HepG2 (cell line): ENCODE results near the gene ACSL3. TPM values are rescaled to one million over a fixed set of nuclear protein-coding genes. Genes with fewer than 3 reads are reported as not detected.
A peak's percentile ranks its signal among the peaks of the same experiment; 100 is the strongest.

Source experiments
- CBX5 ChIP-seq: sonication (generic); formaldehyde crosslinking; IDR thresholded peaks from 2 replicates; pipeline ENCODE4 v1.4.0; 2020; ENCODE audit warnings: missing genetic modification reagents, borderline replicate concordance
- CCDC6 ChIP-seq: sonication (generic); formaldehyde crosslinking; IDR thresholded peaks from 2 replicates; pipeline ENCODE4 v1.8.1; 2022; ENCODE audit warnings: mild to moderate bottlenecking, missing genetic modification reagents, moderate library complexity
- EHMT2 ChIP-seq: fragments of 200-600 bp; sonication (generic); IDR thresholded peaks from 2 replicates; pipeline ENCODE4 v1.7.0; 2017; ENCODE audit warnings: antibody characterized with exemption, low read depth, low read length, borderline replicate concordance
- FOSL2 ChIP-seq: sonication (generic); formaldehyde crosslinking; IDR thresholded peaks from 2 replicates; pipeline ENCODE4 v1.4.0; 2020; ENCODE audit warnings: missing genetic modification reagents
- JUNB ChIP-seq: sonication (generic); formaldehyde crosslinking; IDR thresholded peaks from 2 replicates; pipeline ENCODE4 v1.8.0; 2022; ENCODE audit warnings: missing genetic modification reagents, mild to moderate bottlenecking, borderline replicate concordance
- KLF11 ChIP-seq: IDR thresholded peaks from 2 replicates; pipeline ENCODE4 v1.6.1; 2016; ENCODE audit warnings: missing compliant biosample characterization
- KLF16 ChIP-seq, 2 experiments: sonication (generic) in 1 of 2; formaldehyde crosslinking in 1 of 2; IDR thresholded peaks; 2 replicates each; pipeline versions ENCODE4 v1.6.1 to v1.8.0; 2016 to 2023; ENCODE audit warnings: missing genetic modification reagents in 2 of 2, missing compliant biosample characterization in 1 of 2
- MBNL3 ChIP-seq: fragments of 250-450 bp; sonication (Bioruptor Pico); conservative IDR thresholded peaks from 2 replicates; pipeline ENCODE4 v1.8.0; 2022; ENCODE audit warnings: mild to moderate bottlenecking, inconsistent platforms
- MIXL1 ChIP-seq: IDR thresholded peaks from 2 replicates; pipeline ENCODE4 v1.6.1; 2016
- NFATC3 ChIP-seq: sonication (generic); formaldehyde crosslinking; IDR thresholded peaks from 2 replicates; pipeline ENCODE4 v1.5.1; 2020; ENCODE audit warnings: mild to moderate bottlenecking, missing genetic modification reagents
- NFIC ChIP-seq: IDR thresholded peaks from 2 replicates; pipeline ENCODE4 v1.6.1; 2012; ENCODE audit warnings: mild to moderate bottlenecking, low read length, inconsistent platforms
- NFKB2 ChIP-seq: sonication (generic); formaldehyde crosslinking; IDR thresholded peaks from 2 replicates; pipeline ENCODE4 v1.4.0; 2020; ENCODE audit warnings: missing genetic modification reagents, borderline replicate concordance
- RFXAP ChIP-seq: sonication (generic); formaldehyde crosslinking; IDR thresholded peaks from 2 replicates; pipeline ENCODE4 v1.4.0; 2020; ENCODE audit warnings: missing genetic modification reagents, borderline replicate concordance
- TGIF2 ChIP-seq: IDR thresholded peaks from 2 replicates; pipeline ENCODE4 v1.6.1; 2016; ENCODE audit warnings: control low read depth, missing compliant biosample characterization
- ZNF124 ChIP-seq: sonication (generic); formaldehyde crosslinking; IDR thresholded peaks from 2 replicates; pipeline ENCODE4 v1.4.0; 2020; ENCODE audit warnings: missing genetic modification reagents
- ZNF17 ChIP-seq: sonication (generic); formaldehyde crosslinking; IDR thresholded peaks from 2 replicates; pipeline ENCODE4 v1.5.0; 2020; ENCODE audit warnings: mild to moderate bottlenecking, missing genetic modification reagents
- ZNF232 ChIP-seq: sonication (generic); formaldehyde crosslinking; IDR thresholded peaks from 2 replicates; pipeline ENCODE4 v1.4.0; 2020; ENCODE audit warnings: missing genetic modification reagents, borderline replicate concordance
- ZNF383 ChIP-seq: sonication (generic); formaldehyde crosslinking; IDR thresholded peaks from 2 replicates; pipeline ENCODE4 v1.4.0; 2020; ENCODE audit warnings: missing genetic modification reagents, mild to moderate bottlenecking, borderline replicate concordance
- ZNF720 ChIP-seq: sonication (generic); formaldehyde crosslinking; IDR thresholded peaks from 2 replicates; pipeline ENCODE4 v1.4.0; 2020; ENCODE audit warnings: missing genetic modification reagents
- ZNF724P ChIP-seq: sonication (generic); formaldehyde crosslinking; IDR thresholded peaks from 2 replicates; pipeline ENCODE4 v1.8.0; 2022; ENCODE audit warnings: missing genetic modification reagents, borderline replicate concordance
- ZSCAN31 ChIP-seq: sonication (generic); formaldehyde crosslinking; IDR thresholded peaks from 2 replicates; pipeline ENCODE4 v1.5.0; 2020; ENCODE audit warnings: low read depth, mild to moderate bottlenecking, missing genetic modification reagents
- polyA plus RNA-seq, 8 experiments: library from polyadenylated mRNA; depleted of rRNA in 3 of 8; stranded (reverse) in 7 of 8; unstranded in 1 of 8; fragments of >200 nt; fragmentation: Illumina TruSeq in 4 of 8; extraction: Trizol in 4 of 8; gene quantifications; 2 replicates each; pipeline versions ENCODE4 v1.2.1 to v1.2.3, GENCODE V29; 2011 to 2016; ENCODE audit warnings: low read depth in 4 of 8, missing spikeins in 1 of 8, mixed read lengths in 1 of 8; ENCODE audit not compliant: insufficient read depth in 1 of 8
- total RNA-seq, 5 experiments: library from RNA; depleted of rRNA; stranded (reverse); fragments of >200 nt; fragmentation: Illumina TruSeq; extraction: Trizol; gene quantifications; 2 replicates each; pipeline ENCODE4 v1.2.3, GENCODE V29; 2016; ENCODE audit warnings: low read depth in 1 of 5
- TF ChIP-seq, protein P1 (sequence below): IDR thresholded peaks from 2 replicates; pipeline ENCODE4 v1.6.1; 2016
- TF ChIP-seq, protein P2 (sequence below): IDR thresholded peaks from 2 replicates; pipeline ENCODE4 v1.4.0; 2020; ENCODE audit warnings: mild to moderate bottlenecking, missing genetic modification reagents
- TF ChIP-seq, protein P3 (sequence below): sonication (generic); formaldehyde crosslinking; IDR thresholded peaks from 2 replicates; pipeline ENCODE4 v1.9.0; 2021; ENCODE audit warnings: missing genetic modification reagents, borderline replicate concordance
- TF ChIP-seq, protein P4 (sequence below): sonication (generic); formaldehyde crosslinking; IDR thresholded peaks from 2 replicates; pipeline ENCODE4 v1.9.0; 2021; ENCODE audit warnings: missing genetic modification reagents, mild to moderate bottlenecking, borderline replicate concordance

ACSL3 gene
- total and polyA plus RNA-seq, 2 of the 13 experiments (the other 11 are each of a cell fraction or from before 2014, with no cell fraction given), result 305 to 365 TPM

DNA sequence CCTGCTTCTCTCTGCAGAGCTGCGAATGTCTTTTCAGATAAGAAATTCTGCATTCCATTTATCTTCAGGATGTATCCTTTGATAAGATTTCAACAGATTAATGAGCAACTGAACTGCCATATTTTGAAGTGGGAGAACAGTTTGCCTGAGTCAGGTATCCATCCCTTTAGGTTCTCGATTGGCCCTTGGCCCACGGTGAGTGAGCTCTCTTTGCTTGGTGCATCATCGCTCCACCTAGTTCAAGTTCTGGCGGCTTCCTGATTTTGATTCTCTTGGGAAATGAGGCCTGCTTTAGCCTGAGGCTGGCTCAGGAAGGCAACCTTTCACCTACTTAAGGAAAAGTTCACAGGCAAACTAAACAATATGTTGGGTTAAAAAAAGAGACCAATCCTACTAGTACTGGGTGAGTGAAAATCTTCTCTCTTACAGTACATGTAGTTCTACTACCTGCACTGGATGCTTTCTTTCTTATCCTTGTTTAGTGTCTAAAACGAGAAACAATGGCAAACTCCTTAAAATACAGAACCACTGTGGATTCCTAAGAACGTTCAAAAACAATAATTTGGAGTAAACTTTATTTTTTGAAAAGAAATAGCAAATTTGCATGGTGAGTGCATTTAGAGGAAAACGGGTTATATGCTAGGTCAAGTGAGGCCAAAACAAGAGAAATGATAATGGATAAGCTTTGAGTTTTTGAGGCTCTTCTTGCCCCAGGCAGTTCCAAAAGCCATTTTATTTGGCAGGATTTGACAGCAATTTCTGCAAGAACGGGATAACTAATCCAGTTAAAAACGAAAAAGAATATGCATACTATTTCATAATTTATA, 837 bp upstream of the ACSL3 start (continued):
- TF ChIP-seq RFXAP (CRISPR knock-in tag) (no peak), NFATC3 (no peak), CCDC6 (CRISPR knock-in tag) (no peak; the same call in 1 of the 2 replicates), ZSCAN31 (CRISPR knock-in tag) (no peak), NFKB2 (CRISPR knock-in tag) (no peak), MIXL1 (CRISPR knock-in tag) (peak; percentile 39; the same call in 1 of the 2 replicates), ZNF720 (CRISPR knock-in tag) (no peak), NFIC (peak; percentile 21; the same call in 1 of the 2 replicates), ZNF124 (CRISPR knock-in tag) (peak; percentile 49; the same call in 1 of the 2 replicates), CBX5 (CRISPR knock-in tag) (no peak), ZNF724P (CRISPR knock-in tag) (no peak), ZNF17 (no peak), MBNL3 (CRISPR knock-in tag) (no peak), ZNF383 (CRISPR knock-in tag) (no peak), ZNF232 (no peak), EHMT2 (no peak), JUNB (no peak), TGIF2 (CRISPR knock-in tag) (no peak), KLF11 (CRISPR knock-in tag) (no peak), FOSL2 (peak; percentile 62), KLF16 (CRISPR knock-in tag; IDR thresholded peaks at IDR 0.05) (no peak)
- TF ChIP-seq, protein P1, sequence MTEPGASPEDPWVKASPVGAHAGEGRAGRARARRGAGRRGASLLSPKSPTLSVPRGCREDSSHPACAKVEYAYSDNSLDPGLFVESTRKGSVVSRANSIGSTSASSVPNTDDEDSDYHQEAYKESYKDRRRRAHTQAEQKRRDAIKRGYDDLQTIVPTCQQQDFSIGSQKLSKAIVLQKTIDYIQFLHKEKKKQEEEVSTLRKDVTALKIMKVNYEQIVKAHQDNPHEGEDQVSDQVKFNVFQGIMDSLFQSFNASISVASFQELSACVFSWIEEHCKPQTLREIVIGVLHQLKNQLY, result 0 out of 2 replicates have a peak, but pooled peaks have one; percentile 5
- TF ChIP-seq, protein P2, sequence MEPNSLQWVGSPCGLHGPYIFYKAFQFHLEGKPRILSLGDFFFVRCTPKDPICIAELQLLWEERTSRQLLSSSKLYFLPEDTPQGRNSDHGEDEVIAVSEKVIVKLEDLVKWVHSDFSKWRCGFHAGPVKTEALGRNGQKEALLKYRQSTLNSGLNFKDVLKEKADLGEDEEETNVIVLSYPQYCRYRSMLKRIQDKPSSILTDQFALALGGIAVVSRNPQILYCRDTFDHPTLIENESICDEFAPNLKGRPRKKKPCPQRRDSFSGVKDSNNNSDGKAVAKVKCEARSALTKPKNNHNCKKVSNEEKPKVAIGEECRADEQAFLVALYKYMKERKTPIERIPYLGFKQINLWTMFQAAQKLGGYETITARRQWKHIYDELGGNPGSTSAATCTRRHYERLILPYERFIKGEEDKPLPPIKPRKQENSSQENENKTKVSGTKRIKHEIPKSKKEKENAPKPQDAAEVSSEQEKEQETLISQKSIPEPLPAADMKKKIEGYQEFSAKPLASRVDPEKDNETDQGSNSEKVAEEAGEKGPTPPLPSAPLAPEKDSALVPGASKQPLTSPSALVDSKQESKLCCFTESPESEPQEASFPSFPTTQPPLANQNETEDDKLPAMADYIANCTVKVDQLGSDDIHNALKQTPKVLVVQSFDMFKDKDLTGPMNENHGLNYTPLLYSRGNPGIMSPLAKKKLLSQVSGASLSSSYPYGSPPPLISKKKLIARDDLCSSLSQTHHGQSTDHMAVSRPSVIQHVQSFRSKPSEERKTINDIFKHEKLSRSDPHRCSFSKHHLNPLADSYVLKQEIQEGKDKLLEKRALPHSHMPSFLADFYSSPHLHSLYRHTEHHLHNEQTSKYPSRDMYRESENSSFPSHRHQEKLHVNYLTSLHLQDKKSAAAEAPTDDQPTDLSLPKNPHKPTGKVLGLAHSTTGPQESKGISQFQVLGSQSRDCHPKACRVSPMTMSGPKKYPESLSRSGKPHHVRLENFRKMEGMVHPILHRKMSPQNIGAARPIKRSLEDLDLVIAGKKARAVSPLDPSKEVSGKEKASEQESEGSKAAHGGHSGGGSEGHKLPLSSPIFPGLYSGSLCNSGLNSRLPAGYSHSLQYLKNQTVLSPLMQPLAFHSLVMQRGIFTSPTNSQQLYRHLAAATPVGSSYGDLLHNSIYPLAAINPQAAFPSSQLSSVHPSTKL (CRISPR knock-in tag), result peak; percentile 39; the same call in 1 of the 2 replicates
- TF ChIP-seq, protein P3, sequence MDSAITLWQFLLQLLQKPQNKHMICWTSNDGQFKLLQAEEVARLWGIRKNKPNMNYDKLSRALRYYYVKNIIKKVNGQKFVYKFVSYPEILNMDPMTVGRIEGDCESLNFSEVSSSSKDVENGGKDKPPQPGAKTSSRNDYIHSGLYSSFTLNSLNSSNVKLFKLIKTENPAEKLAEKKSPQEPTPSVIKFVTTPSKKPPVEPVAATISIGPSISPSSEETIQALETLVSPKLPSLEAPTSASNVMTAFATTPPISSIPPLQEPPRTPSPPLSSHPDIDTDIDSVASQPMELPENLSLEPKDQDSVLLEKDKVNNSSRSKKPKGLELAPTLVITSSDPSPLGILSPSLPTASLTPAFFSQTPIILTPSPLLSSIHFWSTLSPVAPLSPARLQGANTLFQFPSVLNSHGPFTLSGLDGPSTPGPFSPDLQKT (CRISPR knock-in tag), result no peak
- TF ChIP-seq, protein P4, sequence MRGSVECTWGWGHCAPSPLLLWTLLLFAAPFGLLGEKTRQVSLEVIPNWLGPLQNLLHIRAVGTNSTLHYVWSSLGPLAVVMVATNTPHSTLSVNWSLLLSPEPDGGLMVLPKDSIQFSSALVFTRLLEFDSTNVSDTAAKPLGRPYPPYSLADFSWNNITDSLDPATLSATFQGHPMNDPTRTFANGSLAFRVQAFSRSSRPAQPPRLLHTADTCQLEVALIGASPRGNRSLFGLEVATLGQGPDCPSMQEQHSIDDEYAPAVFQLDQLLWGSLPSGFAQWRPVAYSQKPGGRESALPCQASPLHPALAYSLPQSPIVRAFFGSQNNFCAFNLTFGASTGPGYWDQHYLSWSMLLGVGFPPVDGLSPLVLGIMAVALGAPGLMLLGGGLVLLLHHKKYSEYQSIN (CRISPR knock-in tag), result no peak
